C4-2B (cell line): ENCODE results near the gene SLC24A3.

Experiments used
- CTCF ChIP-seq: fragments of 450-650 bp; conservative IDR thresholded peaks from 2 replicates; pipeline ENCODE4 v1.5.1; 2017; ENCODE audit warnings: mild to moderate bottlenecking
- ZFX ChIP-seq: fragments of 450-650 bp; IDR thresholded peaks from 2 replicates; pipeline ENCODE4 v1.6.1; 2017

- TF ChIP-seq CTCF (no peak), ZFX (no peak)
Observed at GRCh38 chr20:19318610-19319009, 106.2 kb downstream of the SLC24A3 start.
